H1 (cell line): ENCODE results near the gene ARMH2. TPM values are rescaled to one million over a fixed set of nuclear protein-coding genes. Genes with fewer than 3 reads are reported as not detected.

Source experiments
- CTCF ChIA-PET: fragments of 300-600 bp; sonication (Branson Sonifier 250); formaldehyde crosslinking; loops from one replicate; lab custom pipeline; 2021; ENCODE audit not compliant: partially characterized antibody; lab: Charles Lee
- POLR2A ChIA-PET: fragments of 300-600 bp; sonication (Branson Sonifier 250); formaldehyde crosslinking; loops from one replicate; lab custom pipeline; 2021; ENCODE audit warnings: inconsistent platforms; ENCODE audit not compliant: partially characterized antibody; lab: Charles Lee
- DNase-seq, 2 experiments: peaks; one replicate each; pipeline versions ENCODE4 v3.0.0 to v3.0.0-alpha.2; 2010 to 2022; ENCODE audit warnings: low spot score in 2 of 2, low read depth in 1 of 2, mixed read lengths in 1 of 2
- FAIRE-seq: peaks from 2 replicates; lab custom pipeline; 2011; peaks lifted over from hg19 to GRCh38; lab: Jason Lieb, UNC
- H2AFZ ChIP-seq: 2 replicates; pipeline ENCODE4 v1.8.1; 2012; ENCODE audit warnings: low read length, inconsistent platforms
- H2AK5ac ChIP-seq: 2 replicates; pipeline ENCODE4 v1.6.1; 2013; ENCODE audit warnings: low read depth, low read length
- H2BK120ac ChIP-seq: replicated peaks from 2 replicates; pipeline ENCODE3; 2013; ENCODE audit warnings: low read depth, low read length, inconsistent platforms
- H2BK12ac ChIP-seq: 2 replicates; pipeline ENCODE4 v1.6.1; 2013; ENCODE audit warnings: low read depth, low read length
- H2BK15ac ChIP-seq: 2 replicates; pipeline ENCODE4 v1.6.1; 2013; ENCODE audit warnings: low read length
- H2BK20ac ChIP-seq: 2 replicates; pipeline ENCODE4 v1.6.1; 2013; ENCODE audit warnings: low read length
- H2BK5ac ChIP-seq: 2 replicates; pipeline ENCODE4 v1.6.1; 2013; ENCODE audit warnings: low read depth, low read length
- H3K14ac ChIP-seq: 2 replicates; pipeline ENCODE4 v1.6.1; 2013; ENCODE audit warnings: inconsistent platforms; ENCODE audit not compliant: insufficient read length
- H3K18ac ChIP-seq: 2 replicates; pipeline ENCODE4 v1.6.1; 2013; ENCODE audit warnings: low read length; ENCODE audit errors: extremely low read depth
- H3K23ac ChIP-seq: 2 replicates; pipeline ENCODE4 v1.6.1; 2013; ENCODE audit warnings: inconsistent platforms; ENCODE audit not compliant: insufficient read length
- H3K23me2 ChIP-seq: 2 replicates; pipeline ENCODE4 v1.6.1; 2013; ENCODE audit warnings: low read depth, low read length
- H3K27ac ChIP-seq: 2 replicates; pipeline ENCODE4 v1.6.1; 2011; ENCODE audit warnings: low read depth, low read length, inconsistent platforms
- H3K27me3 ChIP-seq, 4 experiments: replicated peaks in 1 of 4; 1 replicate in 1 of 4; 2 replicates in 3 of 4; pipeline versions ENCODE4 v1.6.1 to v1.8.1; 2011 to 2013; ENCODE audit warnings: low read length in 3 of 4, mild to moderate bottlenecking in 3 of 4, inconsistent platforms in 2 of 4, mixed read lengths in 2 of 4, moderate library complexity in 1 of 4; ENCODE audit not compliant: control insufficient read depth in 3 of 4, insufficient read depth in 3 of 4; ENCODE audit errors: extremely low read depth in 1 of 4
- H3K36me3 ChIP-seq, 4 experiments: 2 replicates each; pipeline versions ENCODE4 v1.6.1 to v1.8.1; 2011 to 2013; ENCODE audit warnings: mild to moderate bottlenecking in 4 of 4, low read length in 3 of 4, moderate library complexity in 2 of 4, control low read depth in 1 of 4, inconsistent platforms in 1 of 4; ENCODE audit not compliant: insufficient read depth in 4 of 4, control insufficient read depth in 2 of 4
- H3K4ac ChIP-seq: replicated peaks from 2 replicates; pipeline ENCODE3; 2013; ENCODE audit warnings: low read length, low read depth, mixed read lengths, inconsistent platforms; ENCODE audit not compliant: insufficient read length
- H3K4me1 ChIP-seq, 4 experiments: replicated peaks in 1 of 4; 1 replicate in 1 of 4; 2 replicates in 3 of 4; pipeline versions ENCODE4 v1.6.1 to v1.8.1; 2011 to 2013; ENCODE audit warnings: low read length in 3 of 4, inconsistent platforms in 2 of 4, mixed read lengths in 1 of 4; ENCODE audit not compliant: insufficient read depth in 4 of 4, control insufficient read depth in 3 of 4
- H3K4me2 ChIP-seq, 2 experiments: 2 replicates each; pipeline versions ENCODE4 v1.6.1 to v1.8.1; 2011 to 2013; ENCODE audit warnings: low read depth in 2 of 2, low read length in 2 of 2, control low read depth in 1 of 2, inconsistent platforms in 1 of 2, mild to moderate bottlenecking in 1 of 2; ENCODE audit not compliant: insufficient read depth in 1 of 2
- H3K4me3 ChIP-seq, 4 experiments: fragments of 200-600, 300-600 bp in 1 of 4; sonication (generic), shearing (Covaris generic), sonication (Bioruptor Twin) in 1 of 4; 2 replicates each; pipeline versions ENCODE4 v1.5.1 to v1.8.1; 2011 to 2016; ENCODE audit warnings: low read length in 4 of 4, low read depth in 3 of 4, control low read depth in 2 of 4, inconsistent platforms in 2 of 4, mild to moderate bottlenecking in 2 of 4, mixed read lengths in 1 of 4, moderate library complexity in 1 of 4; ENCODE audit not compliant: insufficient read depth in 2 of 4; ENCODE audit errors: extremely low read depth in 1 of 4
- H3K56ac ChIP-seq: replicated peaks from 2 replicates; pipeline ENCODE3; 2013; ENCODE audit warnings: low read depth, mild to moderate bottlenecking, mixed read lengths, low read length, inconsistent platforms; ENCODE audit not compliant: insufficient read length
- H3K79me1 ChIP-seq: 2 replicates; pipeline ENCODE4 v1.6.1; 2013; ENCODE audit warnings: low read depth, low read length, control low read depth
- H3K79me2 ChIP-seq, 2 experiments: 2 replicates each; pipeline versions ENCODE4 v1.6.1 to v1.8.1; 2012 to 2013; ENCODE audit warnings: low read length in 2 of 2, mild to moderate bottlenecking in 2 of 2, inconsistent platforms in 1 of 2; ENCODE audit not compliant: insufficient read depth in 2 of 2, control insufficient read depth in 1 of 2
- H3K9ac ChIP-seq, 4 experiments: replicated peaks in 1 of 4; 1 replicate in 1 of 4; 2 replicates in 3 of 4; pipeline versions ENCODE4 v1.6.1 to v1.8.1; 2011 to 2013; ENCODE audit warnings: low read depth in 3 of 4, low read length in 3 of 4, control low read depth in 2 of 4, mild to moderate bottlenecking in 2 of 4, moderate library complexity in 2 of 4, inconsistent platforms in 1 of 4; ENCODE audit errors: extremely low read depth in 1 of 4
- H3K9me3 ChIP-seq, 2 experiments: 2 replicates each; pipeline versions ENCODE4 v1.6.1 to v1.8.1; 2012 to 2013; ENCODE audit warnings: mild to moderate bottlenecking in 2 of 2, moderate library complexity in 2 of 2, control low read depth in 1 of 2, inconsistent platforms in 1 of 2, low read depth in 1 of 2, low read length in 1 of 2, mixed read lengths in 1 of 2; ENCODE audit not compliant: insufficient read depth in 2 of 2
- H4K20me1 ChIP-seq, 2 experiments: replicated peaks in 1 of 2; 2 replicates each; pipeline versions ENCODE3 to v1.8.1; 2011 to 2013; ENCODE audit warnings: inconsistent platforms in 2 of 2, low read length in 2 of 2, mild to moderate bottlenecking in 1 of 2; ENCODE audit not compliant: insufficient read depth in 2 of 2, control insufficient read depth in 1 of 2
- H4K5ac ChIP-seq: 2 replicates; pipeline ENCODE4 v1.6.1; 2013; ENCODE audit warnings: low read length, low read depth, mixed read lengths, inconsistent platforms; ENCODE audit not compliant: insufficient read length
- H4K8ac ChIP-seq: 2 replicates; pipeline ENCODE4 v1.8.0; 2013; ENCODE audit warnings: mild to moderate bottlenecking, moderate library complexity, low read length, inconsistent platforms; ENCODE audit not compliant: insufficient read depth; ENCODE audit errors: extremely low read depth
- H4K91ac ChIP-seq: replicated peaks from 2 replicates; pipeline ENCODE3; 2013; ENCODE audit warnings: low read length, mixed read lengths, inconsistent platforms; ENCODE audit not compliant: insufficient read length
- MAX ChIP-seq: IDR thresholded peaks from 2 replicates; pipeline ENCODE4 v1.6.1; 2012; ENCODE audit warnings: inconsistent platforms
- RAD21 ChIP-seq, 2 experiments: IDR thresholded peaks in 1 of 2; conservative IDR thresholded peaks in 1 of 2; 2 replicates each; pipeline ENCODE4 v1.6.1; 2011; ENCODE audit warnings: low read depth in 2 of 2, low read length in 2 of 2, improper control_type of control experiment in 1 of 2, inconsistent platforms in 1 of 2, mild to moderate bottlenecking in 1 of 2, moderate library complexity in 1 of 2
- WGBS, 2 experiments: shearing (Covaris generic) in 1 of 2; methylation state at CpG; one replicate each; pipeline versions ENCODE4 v1.1.6 to v1.1.7; 2013 to 2015; ENCODE audit warnings: low lambda C conversion rate in 2 of 2, mixed read lengths in 2 of 2, inconsistent platforms in 1 of 2, low coverage in 1 of 2, missing lambda C conversion rate in 1 of 2; ENCODE audit not compliant: insufficient replicate concordance in 2 of 2, insufficient coverage in 1 of 2, insufficient read length in 1 of 2; ENCODE audit errors: extremely low coverage in 1 of 2, missing lambda C conversion rate in 1 of 2; 5-methylcytosine and 5-hydroxymethylcytosine counted together
- polyA plus RNA-seq, 7 experiments: library from polyadenylated mRNA; depleted of rRNA in 3 of 7; stranded (reverse) in 5 of 7; unstranded in 2 of 7; fragments of >200 nt in 5 of 7; fragments of 200-250 nt in 2 of 7; gene quantifications; 1 replicate in 5 of 7; 2 replicates in 1 of 7; 4 replicates in 1 of 7; pipeline versions ENCODE4 v1.2.1 to v1.2.3, GENCODE V29; 2011 to 2013; ENCODE audit warnings: missing spikeins in 2 of 7, mixed read lengths in 2 of 7
- total RNA-seq: library from RNA; stranded (reverse); fragmentation: NEBNext Ultra II Directional; extraction: Animal tissue kit (Norgen Biotek cat#: 25700); gene quantifications from 2 replicates; pipeline ENCODE4 v1.2.1, GENCODE V29; 2021

The ARMH2 gene
- total and polyA plus RNA-seq, 2 of the 8 experiments (the other 6 are each of a cell fraction or from before 2014, with no cell fraction given): not detected

DNA sequence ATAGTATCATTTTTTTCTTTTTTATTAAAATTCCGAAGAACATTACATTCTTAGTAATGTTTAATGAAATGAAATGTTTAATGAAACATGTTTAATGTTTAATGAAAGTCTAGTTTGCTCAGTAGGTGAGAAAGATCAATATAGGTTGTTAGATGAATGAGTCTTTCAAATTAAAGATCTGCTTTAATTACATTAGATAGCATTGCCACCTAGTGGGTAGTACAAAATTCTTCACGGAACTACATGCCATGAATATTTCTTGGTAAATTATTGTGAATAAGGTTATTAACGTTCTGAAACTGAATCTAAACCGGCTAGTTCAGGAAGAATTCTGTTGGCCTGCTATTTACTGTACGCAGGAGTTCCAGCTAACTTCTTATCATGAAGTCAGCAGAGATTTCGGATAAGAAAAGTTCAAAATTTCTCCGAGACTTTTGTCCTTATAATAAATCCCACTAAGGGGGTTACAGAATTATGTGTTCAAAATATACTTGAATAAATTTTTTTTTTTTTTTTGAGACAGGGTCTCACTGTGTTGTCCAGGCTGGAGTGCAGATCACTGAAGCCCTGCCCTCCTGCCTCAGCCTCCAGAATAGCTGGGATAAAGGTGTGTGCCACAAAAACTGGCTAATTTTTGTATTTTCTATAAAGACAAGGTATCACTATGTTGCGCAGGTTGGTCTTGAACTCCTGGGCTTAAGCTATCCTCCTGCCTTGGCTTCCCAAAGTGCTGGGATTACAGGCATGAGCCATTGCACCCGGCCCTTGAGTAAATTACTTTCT is 31.8 kb downstream of the ARMH2 start:
- CTCF ChIA-PET: interaction anchor here (0.6 to 1.4 kb wide), 4 partner anchors 66 to 745 kb away, joined by 3 to 5 read pairs (median 3); no protein-coding TSS in a partner anchor
- no peak overlapping the region for H3K56ac ChIP-seq
- no peaks in the 10 kb centered on the region for H3K23me2 ChIP-seq
- H3K14ac ChIP-seq: no peak overlapping the region
- no peaks in the 10 kb centered on the region for H3K36me3 ChIP-seq
- H2BK15ac ChIP-seq: no peak overlapping the region
- H3K79me2 ChIP-seq: no peaks in the 10 kb centered on the region
- no peak overlapping the region for H4K5ac ChIP-seq
- H3K79me1 ChIP-seq: no peaks in the 10 kb centered on the region
- H3K4me1 ChIP-seq: no peaks in the 10 kb centered on the region
- POLR2A ChIA-PET: interaction anchor here (0.7 kb wide), 1 partner anchor 57 kb away, joined by 3 read pairs; no protein-coding TSS in a partner anchor
- no peak overlapping the region for H3K4me2 ChIP-seq
- H3K27ac ChIP-seq: no peak overlapping the region
- no peak overlapping the region for H3K18ac ChIP-seq
- H3K4ac ChIP-seq: no peak overlapping the region
- H2AFZ ChIP-seq: no peak overlapping the region
- no peak overlapping the region for H2BK12ac ChIP-seq
- no peak overlapping the region for H2BK20ac ChIP-seq
- DNase-seq: no peak
- H2BK5ac ChIP-seq: no peak overlapping the region
- H4K20me1 ChIP-seq: no peaks in the 10 kb centered on the region
- H2AK5ac ChIP-seq: no peak overlapping the region
- no peak overlapping the region for H3K9ac ChIP-seq
- no peak for FAIRE-seq
- 90% methylated on average over 9 of the region's 9 CpGs; no CpG with 5 or more reads in 1 of the 2 experiments for WGBS, 2 experiments
- H3K9me3 ChIP-seq: no peaks in the 10 kb centered on the region
- H2BK120ac ChIP-seq: no peak overlapping the region
- H4K91ac ChIP-seq: no peak overlapping the region
- no peak overlapping the region for H3K4me3 ChIP-seq
- no peak overlapping the region for H4K8ac ChIP-seq
- peak in 1 of 2 experiments; percentile 20; a peak in 2 of 4 replicates for TF ChIP-seq RAD21 (IDR thresholded peaks at IDR 0.05 in 1 of 2, conservative IDR thresholded peaks at IDR 0.05 in 1 of 2; ENCODE audit: low read depth in 2 of 2, low read length in 2 of 2)
- TF ChIP-seq MAX: no peak
- H3K23ac ChIP-seq: no peak overlapping the region
- no peaks in the 10 kb centered on the region for H3K27me3 ChIP-seq
